ENCODE results near the gene ALKBH6.
A peak's percentile ranks its signal among the peaks of the same experiment; 100 is the strongest.

ALKBH6 gene

DNA sequence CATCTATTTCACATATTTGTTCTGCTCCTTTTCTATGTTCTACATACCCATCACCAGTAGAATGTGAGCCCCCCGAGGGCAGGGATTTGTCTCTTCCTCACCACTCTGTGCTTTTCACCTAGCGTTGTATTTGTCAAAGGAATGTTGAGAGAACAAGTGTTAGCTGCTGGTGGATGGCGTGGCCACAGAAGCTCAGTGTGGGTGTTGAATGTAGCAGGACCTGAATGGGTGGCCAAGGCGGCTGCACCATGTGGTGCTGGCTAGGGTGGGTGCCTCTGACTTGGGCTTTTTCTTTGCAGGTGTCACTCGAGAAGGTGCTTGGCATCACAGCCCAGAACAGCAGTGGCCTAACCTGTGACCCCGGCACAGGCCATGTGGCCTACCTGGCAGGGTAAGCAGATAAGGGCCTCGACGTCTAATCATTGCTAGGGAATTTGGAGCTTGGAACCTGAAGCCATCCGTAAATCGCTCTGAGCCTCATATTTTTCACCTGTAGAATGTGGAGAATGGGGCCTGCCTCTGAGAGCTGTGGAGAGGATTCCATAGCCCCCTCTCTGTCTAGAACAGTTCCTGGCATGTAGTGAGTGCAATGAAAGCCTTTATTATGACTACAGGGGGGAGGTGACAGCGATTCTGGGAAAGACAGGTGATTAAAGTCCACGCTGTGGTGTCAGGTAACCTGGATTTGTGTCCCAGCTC is 44.6 kb upstream of the ALKBH6 start:
- Histone ChIP-seq H3K27ac (no peak overlapping the region), H2AFZ (ENCODE audit: low read depth) (no peak overlapping the region), H3K36me3 (ENCODE audit: insufficient read depth) (0 out of 2 replicates have a peak, but pooled peaks cover 4% of the 10 kb centered on the region), H3K4me1 (ENCODE audit: low read depth, poor library complexity, severe bottlenecking) (peaks cover 18% of the 10 kb centered on the region), H3K27me3 (ENCODE audit: insufficient read depth, low read depth) (no peaks in the 10 kb centered on the region), H3K4me2 (no peak overlapping the region), H3K79me2 (ENCODE audit: insufficient read depth, low read depth) (peaks cover 43% of the 10 kb centered on the region), H3K9ac (no peak overlapping the region), H3K4me3 (IDR thresholded peaks at IDR 0.05; ENCODE audit: insufficient read depth, low read depth, low read length) (no peak overlapping the region), H4K20me1 (ENCODE audit: insufficient read depth) (peaks cover 4% of the 10 kb centered on the region; the same call in 1 of the 2 replicates)
- TF ChIP-seq CTCF (conservative IDR thresholded peaks at IDR 0.05; ENCODE audit: low read depth, low read length): no peak

DNA sequence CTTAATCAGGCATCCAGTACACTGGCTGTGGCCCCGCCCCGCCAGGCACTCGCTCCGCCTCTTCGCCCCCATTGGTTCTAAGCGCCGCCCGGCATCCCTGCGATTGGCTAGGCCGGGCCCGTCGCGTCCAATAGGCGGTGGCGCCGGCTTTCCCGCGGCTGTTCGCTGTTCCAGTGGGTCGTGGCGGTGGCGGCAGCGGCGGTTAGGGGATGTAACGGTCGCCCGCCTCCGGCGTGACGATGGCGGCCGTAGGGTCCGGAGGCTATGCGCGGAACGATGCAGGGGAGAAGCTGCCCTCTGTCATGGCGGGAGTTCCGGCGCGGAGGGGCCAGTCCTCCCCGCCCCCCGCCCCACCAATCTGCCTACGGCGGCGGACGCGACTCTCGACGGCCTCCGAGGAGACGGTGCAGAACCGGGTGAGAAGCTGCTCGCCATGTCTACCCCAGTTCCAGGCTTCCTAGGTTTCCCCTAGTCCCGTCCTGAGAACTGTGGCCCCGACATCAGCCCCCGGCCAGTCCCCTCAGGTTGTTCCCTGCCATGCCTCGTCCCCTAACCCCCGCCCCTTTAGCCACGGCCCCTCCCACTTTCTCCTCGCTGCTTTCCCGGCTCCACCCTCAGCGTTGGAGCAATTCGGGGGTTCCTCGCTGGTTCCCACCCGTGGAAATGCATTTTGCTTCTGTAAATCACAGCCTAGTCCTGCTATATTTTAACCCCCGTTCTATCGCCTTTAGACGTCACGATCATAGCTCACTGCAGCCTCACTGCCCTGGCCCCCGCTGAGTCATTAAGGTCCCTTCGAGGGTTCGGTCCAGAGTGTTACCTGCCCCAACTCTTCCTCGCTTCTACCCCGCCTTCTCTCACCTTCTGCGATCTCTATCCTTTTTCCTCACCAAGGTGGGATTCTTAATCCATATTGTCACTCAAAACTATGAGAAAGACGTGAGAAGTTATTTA is 41.0 kb upstream of the ALKBH6 start, which contains the start of gene WDR62:
Gene WDR62, plus strand, starts transcription at position 165 of the 954 bp plus-strand sequence. Its CDS starts 75 bp downstream, at position 240.
- Histone ChIP-seq H3K79me2 (ENCODE audit: insufficient read depth, low read depth) (peaks cover 39% of the 10 kb centered on the region), H3K9ac (peak within 1 kb of the TSS; percentile 77), H3K27me3 (ENCODE audit: insufficient read depth, low read depth) (no peaks in the 10 kb centered on the region), H3K4me3 (IDR thresholded peaks at IDR 0.05; ENCODE audit: insufficient read depth, low read depth, low read length) (no peak within 1 kb of the TSS), H4K20me1 (ENCODE audit: insufficient read depth) (peaks cover 4% of the 10 kb centered on the region; the same call in 1 of the 2 replicates), H3K27ac (peak within 1 kb of the TSS; percentile 63), H3K4me1 (ENCODE audit: low read depth, poor library complexity, severe bottlenecking) (peaks cover 26% of the 10 kb centered on the region), H3K4me2 (peak within 1 kb of the TSS; percentile 99), H3K36me3 (ENCODE audit: insufficient read depth) (0 out of 2 replicates have a peak, but pooled peaks cover 4% of the 10 kb centered on the region), H2AFZ (ENCODE audit: low read depth) (peak within 1 kb of the TSS; percentile 48)
- TF ChIP-seq CTCF (conservative IDR thresholded peaks at IDR 0.05; ENCODE audit: low read depth, low read length): no peak

GRCh38 chr19:36054119-36054732 is 40.2 kb upstream of the ALKBH6 start, which contains the start of gene THAP8:
THAP8 (minus strand) TSS chr19:36054285; CDS start chr19:36054217, 68 bp downstream.
- no peak for TF ChIP-seq CTCF (conservative IDR thresholded peaks at IDR 0.05; ENCODE audit: low read depth, low read length)
- H3K27me3 ChIP-seq (ENCODE audit: insufficient read depth, low read depth): no peaks in the 10 kb centered on the region
- H3K36me3 ChIP-seq (ENCODE audit: insufficient read depth): 0 out of 2 replicates have a peak, but pooled peaks cover 4% of the 10 kb centered on the region
- peaks cover 26% of the 10 kb centered on the region for H3K4me1 ChIP-seq (ENCODE audit: low read depth, poor library complexity, severe bottlenecking)
- peak within 1 kb of the TSS; percentile 99 for H3K4me2 ChIP-seq
- H3K27ac ChIP-seq: peak within 1 kb of the TSS; percentile 63
- peak within 1 kb of the TSS; percentile 77 for H3K9ac ChIP-seq
- H3K4me3 ChIP-seq (IDR thresholded peaks at IDR 0.05; ENCODE audit: insufficient read depth, low read depth, low read length): no peak within 1 kb of the TSS
- peaks cover 39% of the 10 kb centered on the region for H3K79me2 ChIP-seq (ENCODE audit: insufficient read depth, low read depth)
- H4K20me1 ChIP-seq (ENCODE audit: insufficient read depth): peaks cover 4% of the 10 kb centered on the region; the same call in 1 of the 2 replicates
- peak within 1 kb of the TSS; percentile 48 for H2AFZ ChIP-seq (ENCODE audit: low read depth)

GRCh38 chr19:36051637-36052036 is 37.6 kb upstream of the ALKBH6 start:
- peaks cover 17% of the 10 kb centered on the region for H3K79me2 ChIP-seq (ENCODE audit: insufficient read depth, low read depth)
- peaks cover 20% of the 10 kb centered on the region for H3K4me1 ChIP-seq (ENCODE audit: low read depth, poor library complexity, severe bottlenecking)
- H3K4me3 ChIP-seq (IDR thresholded peaks at IDR 0.05; ENCODE audit: insufficient read depth, low read depth, low read length): no peak overlapping the region
- no peak overlapping the region for H3K27ac ChIP-seq
- H3K9ac ChIP-seq: no peak overlapping the region
- no peak for TF ChIP-seq CTCF (conservative IDR thresholded peaks at IDR 0.05; ENCODE audit: low read depth, low read length)
- H3K36me3 ChIP-seq (ENCODE audit: insufficient read depth): no peaks in the 10 kb centered on the region
- H2AFZ ChIP-seq (ENCODE audit: low read depth): no peak overlapping the region
- no peaks in the 10 kb centered on the region for H4K20me1 ChIP-seq (ENCODE audit: insufficient read depth)
- no peak overlapping the region for H3K4me2 ChIP-seq
- H3K27me3 ChIP-seq (ENCODE audit: insufficient read depth, low read depth): no peaks in the 10 kb centered on the region
